ENCODE data around the gene ECE1.

ECE1 gene

GRCh38 chr1:21313203-21313885 lies 23.1 kb upstream of the ECE1 start:
- Histone ChIP-seq H3K27me3 (ENCODE audit: insufficient read depth, insufficient read length) (no peaks in the 10 kb centered on the region), H3K36me3 (ENCODE audit: insufficient read depth, insufficient read length, low read length) (peaks cover 9% of the 10 kb centered on the region), H3K9me3 (ENCODE audit: insufficient read depth, low read length) (no peaks in the 10 kb centered on the region; the same call in 1 of the 2 replicates), H3K4me1 (ENCODE audit: insufficient read depth, insufficient read length) (peaks cover 27% of the 10 kb centered on the region), H3K4me3 (ENCODE audit: insufficient read length, low read depth) (no peak overlapping the region), H3K9ac (ENCODE audit: insufficient read length, low read depth) (no peak overlapping the region)
- DNase-seq (ENCODE audit: low read depth, low spot score) = no peak
- TF ChIP-seq SUZ12 (IDR thresholded peaks at IDR 0.05; ENCODE audit: extremely low read depth, insufficient read depth, insufficient read length) (no peak), ZNF274 (IDR thresholded peaks at IDR 0.05; ENCODE audit: low read depth, low read length) (no peak), YY1 (IDR thresholded peaks at IDR 0.05; ENCODE audit: insufficient read depth, insufficient read length) (no peak)

DNA sequence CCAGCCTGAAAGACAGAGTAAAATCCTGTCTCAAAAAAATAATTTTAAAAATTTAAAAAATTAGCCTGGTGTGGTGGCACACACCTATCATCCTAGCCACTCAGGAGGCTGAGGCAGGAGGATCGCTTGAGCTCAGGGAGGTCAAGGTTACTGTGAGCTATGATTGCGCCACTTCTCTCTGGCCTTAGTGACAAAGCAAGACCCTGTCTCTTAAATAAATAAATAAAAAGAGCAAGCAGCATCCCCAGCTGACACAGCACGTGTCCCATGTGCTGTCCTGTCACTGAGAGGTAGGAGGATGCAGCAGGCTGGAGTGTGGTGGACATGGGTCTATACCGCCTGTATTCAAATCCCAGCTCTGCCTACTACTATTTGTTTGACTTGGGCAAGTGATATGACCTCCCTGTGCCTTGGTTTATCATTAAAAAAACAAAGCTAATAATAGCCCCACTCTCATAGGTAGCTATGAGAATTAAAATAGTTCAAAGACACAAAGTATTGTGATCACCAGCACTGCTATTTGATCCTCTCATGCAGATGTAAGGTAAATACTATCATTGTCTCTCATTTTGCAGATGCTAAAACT lies 22.2 kb upstream of the ECE1 start:
- H3K36me3 ChIP-seq (ENCODE audit: insufficient read depth, insufficient read length, low read length) = peaks cover 3% of the 10 kb centered on the region
- TF ChIP-seq ZNF274 (IDR thresholded peaks at IDR 0.05; ENCODE audit: low read depth, low read length) = no peak
- TF ChIP-seq SUZ12 (IDR thresholded peaks at IDR 0.05; ENCODE audit: extremely low read depth, insufficient read depth, insufficient read length) = no peak
- TF ChIP-seq YY1 (IDR thresholded peaks at IDR 0.05; ENCODE audit: insufficient read depth, insufficient read length) = no peak
- no peaks in the 10 kb centered on the region; the same call in 1 of the 2 replicates for H3K9me3 ChIP-seq (ENCODE audit: insufficient read depth, low read length)
- H3K4me3 ChIP-seq (ENCODE audit: insufficient read length, low read depth) = no peak overlapping the region
- no peaks in the 10 kb centered on the region for H3K27me3 ChIP-seq (ENCODE audit: insufficient read depth, insufficient read length)
- peaks cover 20% of the 10 kb centered on the region for H3K4me1 ChIP-seq (ENCODE audit: insufficient read depth, insufficient read length)
- DNase-seq (ENCODE audit: low read depth, low spot score) = no peak
- no peak overlapping the region for H3K9ac ChIP-seq (ENCODE audit: insufficient read length, low read depth)

DNA sequence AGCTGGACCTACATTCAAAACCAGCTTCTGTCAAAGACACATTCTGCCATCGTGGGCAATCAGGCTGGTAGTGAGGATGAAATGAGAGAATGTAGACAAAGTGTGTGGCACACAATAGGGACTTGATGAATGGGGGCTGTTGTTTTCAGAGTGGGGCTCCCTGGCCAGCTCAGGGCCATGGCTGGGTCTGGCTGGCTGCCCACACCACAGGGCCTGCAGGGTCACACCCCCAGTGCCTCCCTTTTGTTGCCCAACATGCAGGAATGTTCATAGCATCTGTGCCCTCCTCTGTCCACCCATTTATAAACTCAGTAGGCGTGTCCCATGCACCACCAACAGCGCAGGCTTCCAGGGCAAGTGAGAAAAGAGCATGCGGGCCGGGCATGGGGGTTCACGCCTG lies 20.8 kb upstream of the ECE1 start:
- Histone ChIP-seq H3K9me3 (ENCODE audit: insufficient read depth, low read length) (no peaks in the 10 kb centered on the region; the same call in 1 of the 2 replicates), H3K9ac (ENCODE audit: insufficient read length, low read depth) (no peak overlapping the region)

DNA sequence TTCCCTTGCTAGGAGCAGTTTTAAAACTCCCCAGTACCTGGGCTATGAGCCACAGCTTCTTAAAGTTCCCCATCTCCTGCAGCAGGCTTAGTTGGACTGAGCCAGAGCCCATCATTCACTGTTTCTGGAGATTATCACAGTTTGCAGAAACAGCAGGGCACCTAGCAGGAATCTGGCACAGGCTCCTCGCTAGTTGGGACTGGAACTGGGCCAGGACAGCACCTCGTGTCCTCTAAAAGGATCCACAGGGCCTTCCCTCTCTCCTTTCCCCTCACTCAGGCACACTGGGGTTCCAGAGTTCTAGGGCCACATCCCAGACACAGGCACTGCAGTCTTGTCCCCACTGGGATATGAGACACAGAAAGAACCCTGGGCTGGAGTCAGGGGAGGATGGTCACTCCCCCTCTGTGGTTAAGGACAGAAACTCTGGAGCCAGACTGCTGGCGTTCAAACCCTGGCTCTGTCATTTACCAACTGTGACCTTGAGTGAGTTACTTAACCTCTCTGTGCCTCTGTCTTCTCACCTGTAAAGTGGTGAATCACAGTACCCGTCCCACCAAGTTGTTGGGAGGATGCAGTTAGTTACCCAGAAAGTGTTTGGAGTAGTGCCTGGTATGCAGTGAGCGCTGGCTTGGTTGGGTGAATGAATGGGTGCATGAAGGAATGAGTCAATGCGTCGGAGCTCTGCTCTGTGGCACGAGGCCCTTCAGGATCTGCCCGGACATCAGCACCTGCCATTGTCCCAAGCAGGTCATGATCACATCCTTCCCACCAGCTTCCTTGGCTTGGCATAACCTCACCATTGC lies 18.8 kb upstream of the ECE1 start:
- Histone ChIP-seq H3K4me3 (ENCODE audit: insufficient read length, low read depth) (no peak overlapping the region), H3K9me3 (ENCODE audit: insufficient read depth, low read length) (no peaks in the 10 kb centered on the region; the same call in 1 of the 2 replicates), H3K36me3 (ENCODE audit: insufficient read depth, insufficient read length, low read length) (no peaks in the 10 kb centered on the region), H3K4me1 (ENCODE audit: insufficient read depth, insufficient read length) (peaks cover 26% of the 10 kb centered on the region), H3K27me3 (ENCODE audit: insufficient read depth, insufficient read length) (no peaks in the 10 kb centered on the region), H3K9ac (ENCODE audit: insufficient read length, low read depth) (peak overlapping the region; percentile 18)
- TF ChIP-seq YY1 (IDR thresholded peaks at IDR 0.05; ENCODE audit: insufficient read depth, insufficient read length) (no peak), ZNF274 (IDR thresholded peaks at IDR 0.05; ENCODE audit: low read depth, low read length) (no peak), SUZ12 (IDR thresholded peaks at IDR 0.05; ENCODE audit: extremely low read depth, insufficient read depth, insufficient read length) (no peak)
- DNase-seq (ENCODE audit: low read depth, low spot score) = no peak

More for the DNA sequence above, 20.8 kb upstream of the ECE1 start:
- no peak for DNase-seq (ENCODE audit: low read depth, low spot score)
- H3K27me3 ChIP-seq (ENCODE audit: insufficient read depth, insufficient read length) = no peaks in the 10 kb centered on the region
- H3K36me3 ChIP-seq (ENCODE audit: insufficient read depth, insufficient read length, low read length) = no peaks in the 10 kb centered on the region
- TF ChIP-seq SUZ12 (IDR thresholded peaks at IDR 0.05; ENCODE audit: extremely low read depth, insufficient read depth, insufficient read length) (no peak), YY1 (IDR thresholded peaks at IDR 0.05; ENCODE audit: insufficient read depth, insufficient read length) (no peak), ZNF274 (IDR thresholded peaks at IDR 0.05; ENCODE audit: low read depth, low read length) (no peak)
- no peak overlapping the region for H3K4me3 ChIP-seq (ENCODE audit: insufficient read length, low read depth)
- H3K4me1 ChIP-seq (ENCODE audit: insufficient read depth, insufficient read length) = peaks cover 23% of the 10 kb centered on the region

GRCh38 chr1:21308330-21308729 lies 18.1 kb upstream of the ECE1 start:
- no peaks in the 10 kb centered on the region; the same call in 1 of the 2 replicates for H3K9me3 ChIP-seq (ENCODE audit: insufficient read depth, low read length)
- peak overlapping the region; percentile 28 for H3K9ac ChIP-seq (ENCODE audit: insufficient read length, low read depth)
- peaks cover 23% of the 10 kb centered on the region for H3K4me1 ChIP-seq (ENCODE audit: insufficient read depth, insufficient read length)
- DNase-seq (ENCODE audit: low read depth, low spot score) = no peak
- H3K36me3 ChIP-seq (ENCODE audit: insufficient read depth, insufficient read length, low read length) = no peaks in the 10 kb centered on the region
- TF ChIP-seq SUZ12 (IDR thresholded peaks at IDR 0.05; ENCODE audit: extremely low read depth, insufficient read depth, insufficient read length) (no peak), YY1 (IDR thresholded peaks at IDR 0.05; ENCODE audit: insufficient read depth, insufficient read length) (no peak), ZNF274 (IDR thresholded peaks at IDR 0.05; ENCODE audit: low read depth, low read length) (no peak)
- no peak overlapping the region for H3K4me3 ChIP-seq (ENCODE audit: insufficient read length, low read depth)
- H3K27me3 ChIP-seq (ENCODE audit: insufficient read depth, insufficient read length) = no peaks in the 10 kb centered on the region

DNA sequence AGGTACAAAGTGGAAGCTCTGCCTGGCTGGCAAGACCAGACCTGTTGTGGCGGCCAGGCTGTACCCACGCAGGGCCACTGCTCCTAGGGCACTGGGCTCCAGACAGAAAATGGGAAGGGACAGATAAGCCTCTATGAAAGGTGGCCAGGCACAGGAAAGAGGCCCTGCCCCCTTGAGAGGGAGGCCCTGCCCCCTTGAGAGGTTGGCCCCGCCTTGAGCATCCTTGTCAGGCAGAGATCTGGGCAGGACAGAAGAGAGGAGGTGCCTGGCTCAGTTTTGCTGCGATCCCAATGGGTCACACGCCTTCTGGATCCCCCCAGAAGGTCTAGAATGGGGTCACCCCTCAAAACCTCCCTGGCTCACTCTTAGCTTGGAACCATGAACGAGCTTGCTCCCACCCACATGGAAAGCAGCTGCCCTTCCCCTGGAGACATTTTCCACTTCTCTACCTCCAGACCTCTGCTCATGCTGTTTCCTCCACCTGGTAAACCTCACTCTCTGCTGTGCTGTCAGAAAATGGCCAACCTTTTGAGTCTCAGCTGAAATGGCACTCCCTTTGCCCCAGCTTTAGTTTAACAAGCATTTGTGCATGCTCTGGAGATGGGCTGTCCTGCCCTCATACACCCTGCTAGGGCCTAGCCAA lies 17.5 kb upstream of the ECE1 start:
- no peak for DNase-seq (ENCODE audit: low read depth, low spot score)
- Histone ChIP-seq H3K4me3 (ENCODE audit: insufficient read length, low read depth) (no peak overlapping the region), H3K9ac (ENCODE audit: insufficient read length, low read depth) (no peak overlapping the region), H3K4me1 (ENCODE audit: insufficient read depth, insufficient read length) (peaks cover 18% of the 10 kb centered on the region), H3K9me3 (ENCODE audit: insufficient read depth, low read length) (no peaks in the 10 kb centered on the region; the same call in 1 of the 2 replicates), H3K36me3 (ENCODE audit: insufficient read depth, insufficient read length, low read length) (no peaks in the 10 kb centered on the region), H3K27me3 (ENCODE audit: insufficient read depth, insufficient read length) (no peaks in the 10 kb centered on the region)
- TF ChIP-seq YY1 (IDR thresholded peaks at IDR 0.05; ENCODE audit: insufficient read depth, insufficient read length) = no peak
- no peak for TF ChIP-seq ZNF274 (IDR thresholded peaks at IDR 0.05; ENCODE audit: low read depth, low read length)
- no peak for TF ChIP-seq SUZ12 (IDR thresholded peaks at IDR 0.05; ENCODE audit: extremely low read depth, insufficient read depth, insufficient read length)

Measured in NT2/D1 (cell line).